SK-N-MC (cell line): Measurements from ENCODE around the gene PLCD3.

ENCODE experiments used
- EZH2 ChIP-seq: fragments of 200-600 bp; sonication (generic); IDR thresholded peaks from one replicate; pipeline ENCODE4 v1.6.1; 2017; ENCODE audit warnings: antibody characterized with exemption
- FOXP2 ChIP-seq: optimal IDR thresholded peaks from 2 replicates; pipeline ENCODE3; 2011; ENCODE audit warnings: mild to moderate bottlenecking, moderate library complexity; ENCODE audit not compliant: insufficient read depth; ENCODE audit errors: extremely low read length, control extremely low read depth
- POLR2AphosphoS5 ChIP-seq: IDR thresholded peaks from 2 replicates; pipeline ENCODE4 v1.6.1; 2012; ENCODE audit warnings: mild to moderate bottlenecking, low read depth, low read length, borderline replicate concordance

GRCh38 chr17:45070809-45071208 lies 61.5 kb downstream of the PLCD3 start:
- TF ChIP-seq EZH2 (no peak), POLR2AphosphoS5 (no peak), FOXP2 (no peak)
